ENCODE results near the gene GARNL3. TPM values are rescaled to one million over a fixed set of nuclear protein-coding genes. Genes with fewer than 3 reads are reported as not detected.

Gene GARNL3
- total RNA-seq, 1 experiment from 2014 or later = 11.5 TPM

DNA sequence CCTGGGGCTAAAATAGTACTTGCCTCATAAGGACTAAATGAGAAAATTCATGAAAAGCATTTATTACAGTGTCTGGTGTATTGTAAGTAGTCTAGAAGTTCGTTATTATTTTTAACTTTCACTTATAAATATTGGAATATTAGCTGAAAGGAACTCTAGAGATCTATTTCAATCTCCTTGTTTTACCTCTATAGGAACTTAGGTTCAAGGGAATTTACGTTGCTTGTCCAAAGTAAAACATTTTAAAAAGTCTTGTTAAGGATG lies 55.5 kb downstream of the GARNL3 start:
- no peaks in the 10 kb centered on the region for H3K9me3 ChIP-seq (ENCODE audit: control insufficient read depth, insufficient read depth, low read depth, low read length)
- no TSS peak for BruUV-seq (replicated peaks)
- H3K27ac ChIP-seq (ENCODE audit: low read length) = no peak overlapping the region
- no peak for TF ChIP-seq POLR2AphosphoS5 (IDR thresholded peaks at IDR 0.05; ENCODE audit: low read depth, low read length)
- TF ChIP-seq, protein P1, sequence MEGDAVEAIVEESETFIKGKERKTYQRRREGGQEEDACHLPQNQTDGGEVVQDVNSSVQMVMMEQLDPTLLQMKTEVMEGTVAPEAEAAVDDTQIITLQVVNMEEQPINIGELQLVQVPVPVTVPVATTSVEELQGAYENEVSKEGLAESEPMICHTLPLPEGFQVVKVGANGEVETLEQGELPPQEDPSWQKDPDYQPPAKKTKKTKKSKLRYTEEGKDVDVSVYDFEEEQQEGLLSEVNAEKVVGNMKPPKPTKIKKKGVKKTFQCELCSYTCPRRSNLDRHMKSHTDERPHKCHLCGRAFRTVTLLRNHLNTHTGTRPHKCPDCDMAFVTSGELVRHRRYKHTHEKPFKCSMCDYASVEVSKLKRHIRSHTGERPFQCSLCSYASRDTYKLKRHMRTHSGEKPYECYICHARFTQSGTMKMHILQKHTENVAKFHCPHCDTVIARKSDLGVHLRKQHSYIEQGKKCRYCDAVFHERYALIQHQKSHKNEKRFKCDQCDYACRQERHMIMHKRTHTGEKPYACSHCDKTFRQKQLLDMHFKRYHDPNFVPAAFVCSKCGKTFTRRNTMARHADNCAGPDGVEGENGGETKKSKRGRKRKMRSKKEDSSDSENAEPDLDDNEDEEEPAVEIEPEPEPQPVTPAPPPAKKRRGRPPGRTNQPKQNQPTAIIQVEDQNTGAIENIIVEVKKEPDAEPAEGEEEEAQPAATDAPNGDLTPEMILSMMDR (IDR thresholded peaks at IDR 0.05) = no peak
- CTCF ChIA-PET = no interaction called here
- in situ Hi-C loops (cut with HindIII; ENCODE audit: low pct_unique_long_range_greater_than_20kb, low sequenced_read_pairs) = no loop called here
- no peaks in the 10 kb centered on the region; the same call in 1 of the 2 replicates for H3K36me3 ChIP-seq (ENCODE audit: control insufficient read depth, insufficient read depth, low read length)
- no peak for DNase-seq (ENCODE audit: low read depth, low spot score)
- no peaks in the 10 kb centered on the region for H3K4me1 ChIP-seq (ENCODE audit: control insufficient read depth, insufficient read depth, low read length)
- H3K27me3 ChIP-seq (ENCODE audit: control insufficient read depth, insufficient read depth, low read length) = no peaks in the 10 kb centered on the region
- intact Hi-C loops (cut with micrococcal nuclease; ENCODE audit: unreplicated experiment) = no loop called here
- no peak overlapping the region for H3K4me3 ChIP-seq (ENCODE audit: low read depth in 2 of 2, low read length in 2 of 2)
- no peak for ATAC-seq
- POLR2A ChIA-PET = no interaction called here

DNA sequence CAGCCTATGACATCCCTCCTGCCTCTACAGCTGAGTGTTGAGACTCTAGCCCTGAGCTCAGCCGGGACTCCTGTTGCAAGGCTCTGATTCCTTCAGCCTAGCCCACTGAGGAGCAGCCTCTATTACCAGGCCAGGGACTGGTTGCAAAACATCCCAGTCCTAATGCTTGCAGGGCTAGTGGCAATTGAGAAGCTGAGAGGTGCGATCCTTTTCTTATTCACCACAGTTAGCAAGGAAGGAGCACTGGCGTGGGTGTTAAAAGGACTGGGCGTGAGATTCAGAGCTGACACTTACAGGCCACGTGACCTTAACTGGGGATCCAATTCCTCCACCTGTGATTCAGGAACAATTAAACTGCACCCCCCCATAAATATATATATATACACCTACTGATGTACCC lies 58.8 kb downstream of the GARNL3 start:
- H3K27ac ChIP-seq (ENCODE audit: low read length) = no peak overlapping the region
- intact Hi-C loops (cut with micrococcal nuclease; ENCODE audit: unreplicated experiment) = no loop called here
- POLR2A ChIA-PET = no interaction called here
- ATAC-seq = no peak
- CTCF ChIA-PET = no interaction called here
- no peak for TF ChIP-seq TCF7L2 (IDR thresholded peaks at IDR 0.05; ENCODE audit: low read depth, low read length)
- TF ChIP-seq, protein P1 (IDR thresholded peaks at IDR 0.05) = no peak
- TF ChIP-seq POLR2AphosphoS5 (IDR thresholded peaks at IDR 0.05; ENCODE audit: low read depth, low read length) = no peak
- TF ChIP-seq SIN3A (IDR thresholded peaks at IDR 0.05; ENCODE audit: borderline replicate concordance, insufficient read depth, low read depth, low read length) = no peak
- TF ChIP-seq, protein P2, sequence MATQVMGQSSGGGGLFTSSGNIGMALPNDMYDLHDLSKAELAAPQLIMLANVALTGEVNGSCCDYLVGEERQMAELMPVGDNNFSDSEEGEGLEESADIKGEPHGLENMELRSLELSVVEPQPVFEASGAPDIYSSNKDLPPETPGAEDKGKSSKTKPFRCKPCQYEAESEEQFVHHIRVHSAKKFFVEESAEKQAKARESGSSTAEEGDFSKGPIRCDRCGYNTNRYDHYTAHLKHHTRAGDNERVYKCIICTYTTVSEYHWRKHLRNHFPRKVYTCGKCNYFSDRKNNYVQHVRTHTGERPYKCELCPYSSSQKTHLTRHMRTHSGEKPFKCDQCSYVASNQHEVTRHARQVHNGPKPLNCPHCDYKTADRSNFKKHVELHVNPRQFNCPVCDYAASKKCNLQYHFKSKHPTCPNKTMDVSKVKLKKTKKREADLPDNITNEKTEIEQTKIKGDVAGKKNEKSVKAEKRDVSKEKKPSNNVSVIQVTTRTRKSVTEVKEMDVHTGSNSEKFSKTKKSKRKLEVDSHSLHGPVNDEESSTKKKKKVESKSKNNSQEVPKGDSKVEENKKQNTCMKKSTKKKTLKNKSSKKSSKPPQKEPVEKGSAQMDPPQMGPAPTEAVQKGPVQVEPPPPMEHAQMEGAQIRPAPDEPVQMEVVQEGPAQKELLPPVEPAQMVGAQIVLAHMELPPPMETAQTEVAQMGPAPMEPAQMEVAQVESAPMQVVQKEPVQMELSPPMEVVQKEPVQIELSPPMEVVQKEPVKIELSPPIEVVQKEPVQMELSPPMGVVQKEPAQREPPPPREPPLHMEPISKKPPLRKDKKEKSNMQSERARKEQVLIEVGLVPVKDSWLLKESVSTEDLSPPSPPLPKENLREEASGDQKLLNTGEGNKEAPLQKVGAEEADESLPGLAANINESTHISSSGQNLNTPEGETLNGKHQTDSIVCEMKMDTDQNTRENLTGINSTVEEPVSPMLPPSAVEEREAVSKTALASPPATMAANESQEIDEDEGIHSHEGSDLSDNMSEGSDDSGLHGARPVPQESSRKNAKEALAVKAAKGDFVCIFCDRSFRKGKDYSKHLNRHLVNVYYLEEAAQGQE (IDR thresholded peaks at IDR 0.05; ENCODE audit: insufficient read depth in 1 of 2, low read depth in 2 of 2, low read length in 1 of 2) = no peak
- no peaks in the 10 kb centered on the region; the same call in 1 of the 2 replicates for H3K36me3 ChIP-seq (ENCODE audit: control insufficient read depth, insufficient read depth, low read length)
- no TSS peak for BruUV-seq (replicated peaks)
- DNase-seq (ENCODE audit: low read depth, low spot score) = no peak
- H3K27me3 ChIP-seq (ENCODE audit: control insufficient read depth, insufficient read depth, low read length) = no peaks in the 10 kb centered on the region
- no peaks in the 10 kb centered on the region for H3K4me1 ChIP-seq (ENCODE audit: control insufficient read depth, insufficient read depth, low read length)
- no peaks in the 10 kb centered on the region for H3K9me3 ChIP-seq (ENCODE audit: control insufficient read depth, insufficient read depth, low read depth, low read length)
- no peak overlapping the region for H3K4me3 ChIP-seq (ENCODE audit: low read depth in 2 of 2, low read length in 2 of 2)
- in situ Hi-C loops (cut with HindIII; ENCODE audit: low pct_unique_long_range_greater_than_20kb, low sequenced_read_pairs) = no loop called here

DNA sequence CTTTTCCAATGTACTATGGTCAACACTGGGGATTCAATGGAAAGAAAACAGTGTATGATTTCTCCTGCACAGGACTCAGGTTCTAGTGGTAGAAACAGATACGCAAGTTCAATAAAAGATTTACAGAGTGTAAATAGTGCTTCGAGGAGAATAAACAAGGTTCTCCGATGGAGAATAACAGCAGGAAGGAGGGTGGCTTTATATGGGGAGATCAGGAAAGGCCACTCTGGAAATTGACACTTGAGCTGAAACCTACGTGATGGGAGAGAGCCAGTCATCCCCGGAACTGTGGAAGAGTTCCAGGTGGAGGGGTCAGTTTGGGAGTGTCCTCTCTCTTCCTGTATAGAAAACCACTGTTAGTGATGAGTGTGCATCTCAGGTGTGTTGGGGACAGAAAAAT lies 65.9 kb downstream of the GARNL3 start:
- intact Hi-C loops (cut with micrococcal nuclease; ENCODE audit: unreplicated experiment) (no loop called here), in situ Hi-C loops (cut with HindIII; ENCODE audit: low pct_unique_long_range_greater_than_20kb, low sequenced_read_pairs) (no loop called here)
- POLR2A ChIA-PET = no interaction called here
- BruUV-seq (replicated peaks) = no TSS peak
- no peaks in the 10 kb centered on the region for H3K9me3 ChIP-seq (ENCODE audit: control insufficient read depth, insufficient read depth, low read depth, low read length)
- H3K36me3 ChIP-seq (ENCODE audit: control insufficient read depth, insufficient read depth, low read length) = no peaks in the 10 kb centered on the region
- ATAC-seq = no peak
- no peak overlapping the region for H3K4me3 ChIP-seq (ENCODE audit: low read depth in 2 of 2, low read length in 2 of 2)
- TF ChIP-seq, protein P2 (IDR thresholded peaks at IDR 0.05; ENCODE audit: insufficient read depth in 1 of 2, low read depth in 2 of 2, low read length in 1 of 2) = no peak
- TF ChIP-seq SIN3A (IDR thresholded peaks at IDR 0.05; ENCODE audit: borderline replicate concordance, insufficient read depth, low read depth, low read length) (no peak), POLR2AphosphoS5 (IDR thresholded peaks at IDR 0.05; ENCODE audit: low read depth, low read length) (no peak), TCF7L2 (IDR thresholded peaks at IDR 0.05; ENCODE audit: low read depth, low read length) (no peak)
- TF ChIP-seq, protein P1 (IDR thresholded peaks at IDR 0.05) = no peak
- H3K4me1 ChIP-seq (ENCODE audit: control insufficient read depth, insufficient read depth, low read length) = no peaks in the 10 kb centered on the region
- no peak overlapping the region for H3K27ac ChIP-seq (ENCODE audit: low read length)
- DNase-seq (ENCODE audit: low read depth, low spot score) = no peak
- CTCF ChIA-PET = no interaction called here
- no peaks in the 10 kb centered on the region for H3K27me3 ChIP-seq (ENCODE audit: control insufficient read depth, insufficient read depth, low read length)
